Epithelial cell of esophagus (primary cell): ENCODE measurements around the gene CTXND1.

Experiments
- DNase-seq: peaks from one replicate; pipeline ENCODE4 v3.0.0; 2010; ENCODE audit warnings: low read depth
- H3K4me3 ChIP-seq: 2 replicates; pipeline ENCODE4 v1.5.1; 2011; ENCODE audit warnings: mild to moderate bottlenecking, low read length, control low read depth
- TF ChIP-seq, protein P1 (sequence below): IDR thresholded peaks from 2 replicates; pipeline ENCODE4 v1.5.1; 2011; ENCODE audit warnings: low read depth, mild to moderate bottlenecking, low read length, control low read depth, inconsistent platforms; ENCODE audit not compliant: insufficient read depth; ENCODE audit errors: missing control alignments

The CTXND1 gene

DNA sequence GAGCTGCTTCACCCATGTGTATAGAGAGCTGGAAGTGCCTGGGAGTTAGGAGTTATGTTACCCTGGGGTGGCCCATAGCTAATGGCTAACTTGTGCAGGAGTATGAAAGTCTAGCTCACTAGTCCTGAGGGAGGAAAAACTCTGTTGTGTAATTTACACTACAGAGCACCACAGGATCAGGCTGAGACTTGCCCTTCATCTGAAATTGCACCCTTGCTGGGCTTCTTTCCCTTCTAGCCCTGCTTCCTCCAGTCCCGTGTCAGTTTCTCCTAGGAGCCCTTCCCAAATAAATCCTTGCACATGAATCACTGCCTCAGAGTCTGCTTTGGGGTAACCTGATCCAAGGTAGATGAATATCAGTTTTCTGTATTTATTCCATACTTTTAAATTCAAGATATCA is 40.0 kb downstream of the CTXND1 start:
- H3K4me3 ChIP-seq, result no peak overlapping the region
- peak; percentile 87 for DNase-seq
- TF ChIP-seq, protein P1, sequence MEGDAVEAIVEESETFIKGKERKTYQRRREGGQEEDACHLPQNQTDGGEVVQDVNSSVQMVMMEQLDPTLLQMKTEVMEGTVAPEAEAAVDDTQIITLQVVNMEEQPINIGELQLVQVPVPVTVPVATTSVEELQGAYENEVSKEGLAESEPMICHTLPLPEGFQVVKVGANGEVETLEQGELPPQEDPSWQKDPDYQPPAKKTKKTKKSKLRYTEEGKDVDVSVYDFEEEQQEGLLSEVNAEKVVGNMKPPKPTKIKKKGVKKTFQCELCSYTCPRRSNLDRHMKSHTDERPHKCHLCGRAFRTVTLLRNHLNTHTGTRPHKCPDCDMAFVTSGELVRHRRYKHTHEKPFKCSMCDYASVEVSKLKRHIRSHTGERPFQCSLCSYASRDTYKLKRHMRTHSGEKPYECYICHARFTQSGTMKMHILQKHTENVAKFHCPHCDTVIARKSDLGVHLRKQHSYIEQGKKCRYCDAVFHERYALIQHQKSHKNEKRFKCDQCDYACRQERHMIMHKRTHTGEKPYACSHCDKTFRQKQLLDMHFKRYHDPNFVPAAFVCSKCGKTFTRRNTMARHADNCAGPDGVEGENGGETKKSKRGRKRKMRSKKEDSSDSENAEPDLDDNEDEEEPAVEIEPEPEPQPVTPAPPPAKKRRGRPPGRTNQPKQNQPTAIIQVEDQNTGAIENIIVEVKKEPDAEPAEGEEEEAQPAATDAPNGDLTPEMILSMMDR, result no peak

DNA sequence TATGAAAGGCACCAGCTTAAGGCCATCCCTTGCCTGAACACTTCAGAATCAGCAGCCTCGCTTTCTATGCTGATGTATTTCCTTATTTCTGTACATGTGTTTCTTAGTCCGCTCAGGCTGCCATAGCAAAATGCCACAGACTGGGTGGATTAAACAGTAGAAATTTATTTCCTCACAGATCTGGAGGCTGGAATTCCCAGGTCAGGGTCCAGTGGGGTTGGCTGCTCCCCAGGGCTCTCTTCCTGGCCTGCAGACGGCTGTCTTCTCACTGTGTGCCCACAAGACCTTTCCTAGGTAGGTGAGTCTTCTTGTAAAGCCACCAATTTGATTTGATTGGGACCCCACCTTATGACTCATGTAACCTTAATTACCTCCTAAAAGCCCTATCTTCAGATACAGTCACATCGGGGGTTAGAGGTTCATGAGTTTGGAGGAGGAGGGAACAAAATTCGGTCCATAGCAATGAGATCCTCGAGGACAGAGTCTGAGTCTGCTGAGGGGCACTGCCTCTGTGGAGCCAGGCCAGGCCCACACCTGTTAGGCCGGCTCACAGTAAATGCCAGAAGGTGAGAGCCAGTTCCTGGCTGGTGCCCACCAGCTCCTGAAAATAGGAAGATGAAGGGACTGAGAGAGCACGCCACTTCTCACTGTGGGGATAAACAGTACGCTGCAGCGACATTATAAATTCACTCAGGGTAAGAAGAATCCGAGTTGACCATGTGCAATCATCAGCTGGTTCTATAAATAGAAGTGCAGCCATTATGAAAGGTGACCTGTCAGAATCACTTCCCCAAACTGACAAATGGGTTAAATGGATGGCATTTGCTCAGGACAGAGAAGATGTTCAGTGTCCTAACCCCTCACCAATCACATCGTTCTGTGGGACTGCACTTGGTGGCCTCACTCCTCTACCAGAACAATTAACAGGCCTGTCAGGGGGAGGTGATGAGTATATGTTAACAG is 41.1 kb downstream of the CTXND1 start:
- H3K4me3 ChIP-seq, result no peak overlapping the region
- TF ChIP-seq, protein P1, result no peak
- DNase-seq, result no peak

DNA sequence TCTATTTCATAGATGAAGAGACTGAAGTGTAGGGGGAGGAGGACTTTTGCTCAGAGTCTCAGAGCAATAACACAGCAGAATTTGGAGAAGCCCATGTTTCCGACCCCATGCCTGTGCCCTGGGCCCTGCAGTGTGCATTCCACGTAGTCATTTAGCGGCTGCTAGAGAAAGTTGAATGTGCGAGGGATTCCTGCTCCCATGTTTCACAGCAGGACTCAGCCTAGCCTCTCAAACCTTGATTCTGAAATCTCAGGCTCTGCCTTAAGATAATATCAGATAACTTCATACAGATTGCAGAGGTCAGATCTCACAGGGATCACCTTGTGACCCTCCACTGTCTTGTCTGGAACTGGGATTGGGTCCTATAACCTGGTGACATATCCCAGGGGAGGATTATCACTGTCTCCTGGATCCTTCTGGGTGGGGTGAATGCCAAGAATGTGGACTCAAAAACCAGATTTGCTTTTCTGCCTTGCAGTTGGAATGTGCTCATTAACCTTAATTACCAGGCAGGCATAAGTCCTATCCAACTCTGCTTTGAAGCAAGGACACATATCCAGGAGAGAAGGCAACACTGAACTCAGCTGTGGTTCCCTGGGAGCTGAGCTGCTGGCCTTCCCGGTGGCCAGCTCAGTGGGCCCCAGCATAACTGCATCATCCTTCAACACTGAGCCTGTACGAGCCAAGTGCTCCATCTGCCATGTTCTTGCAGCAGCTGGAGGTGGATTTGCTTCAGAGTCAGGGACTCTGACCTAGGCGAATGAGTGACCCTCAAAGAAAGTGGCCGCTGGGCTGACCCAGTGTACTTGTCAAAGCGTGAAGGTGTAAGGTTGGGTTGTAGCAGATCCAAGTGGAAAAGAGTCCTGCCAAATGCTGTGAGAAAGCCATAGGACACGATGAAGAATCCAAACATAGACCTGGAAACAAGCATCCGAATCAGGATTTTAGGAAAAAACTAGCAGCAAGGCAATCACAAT is 43.0 kb downstream of the CTXND1 start:
- no peak overlapping the region for H3K4me3 ChIP-seq
- TF ChIP-seq, protein P1, result no peak
- no peak for DNase-seq

DNA sequence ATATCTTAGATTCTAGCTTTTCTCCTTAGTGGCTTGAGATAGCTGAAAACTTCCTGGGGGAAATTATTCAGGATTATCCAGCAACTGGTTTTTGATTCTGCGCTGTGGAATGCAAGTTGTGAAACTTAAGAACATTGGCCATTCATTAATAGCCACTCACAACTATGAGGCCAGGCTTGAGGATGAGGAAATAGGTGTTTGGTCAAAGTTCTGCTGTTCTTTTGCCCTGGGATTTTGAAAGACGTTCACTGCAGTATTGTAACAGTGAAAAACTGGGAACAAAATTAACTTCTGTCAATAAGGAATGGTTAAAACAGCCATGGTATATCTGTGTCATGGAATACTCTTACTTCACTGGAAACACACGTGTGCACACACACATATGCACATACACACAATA is 44.1 kb downstream of the CTXND1 start:
- TF ChIP-seq, protein P1, result no peak
- no peak overlapping the region for H3K4me3 ChIP-seq
- peak; percentile 69 for DNase-seq

DNA sequence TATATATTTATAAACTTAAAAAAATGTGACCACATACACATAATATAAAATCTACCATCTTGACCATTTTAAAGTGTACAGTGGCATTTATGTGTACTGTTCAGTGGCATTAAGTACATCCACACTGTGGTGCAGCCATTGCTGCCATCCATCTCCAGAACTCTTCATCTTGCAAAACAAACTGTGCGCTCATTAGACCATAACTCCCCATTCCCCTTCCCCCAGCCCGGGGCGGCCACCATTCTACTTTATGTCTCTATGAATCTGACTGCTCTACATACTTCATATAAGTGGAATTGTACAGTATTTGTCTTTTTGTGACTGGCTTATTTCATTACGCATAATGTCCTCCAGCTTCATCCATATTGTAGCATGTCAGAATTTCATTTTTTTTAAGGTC is 47.8 kb downstream of the CTXND1 start:
- TF ChIP-seq, protein P1, result no peak
- no peak overlapping the region for H3K4me3 ChIP-seq
- DNase-seq, result no peak

DNA sequence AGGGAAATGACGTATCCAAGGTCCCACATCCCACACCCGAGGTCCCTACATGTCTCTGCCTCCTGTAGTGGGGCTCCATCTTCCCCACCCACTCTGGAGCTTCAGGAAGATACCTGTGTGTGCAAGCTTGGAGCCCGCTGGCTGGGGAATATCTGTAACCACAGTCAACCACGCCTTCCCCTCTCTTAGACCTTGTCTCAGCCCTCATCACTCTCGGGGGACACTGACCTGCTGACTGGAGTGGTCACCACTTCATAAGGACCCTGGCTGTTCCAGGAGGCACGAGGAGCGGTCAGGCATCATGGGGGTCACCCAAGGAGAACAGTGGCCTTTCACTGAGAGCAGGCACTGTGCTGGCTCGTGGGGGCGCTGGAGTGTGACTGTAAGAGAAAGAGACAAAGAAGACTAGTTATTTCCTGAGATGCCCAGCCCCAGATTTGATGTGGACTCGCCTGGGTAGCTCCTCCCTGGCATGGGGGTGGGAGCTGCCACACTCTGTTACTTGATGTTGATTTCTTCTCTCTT is 48.6 kb downstream of the CTXND1 start:
- no peak overlapping the region for H3K4me3 ChIP-seq
- TF ChIP-seq, protein P1, result no peak
- no peak for DNase-seq
